Measurements from ENCODE around the gene PRICKLE1. TPM values are rescaled to one million over a fixed set of nuclear protein-coding genes. Genes with fewer than 3 reads are reported as not detected.

PRICKLE1 gene
- total RNA-seq, 1 experiment from 2014 or later = 14.1 TPM

DNA sequence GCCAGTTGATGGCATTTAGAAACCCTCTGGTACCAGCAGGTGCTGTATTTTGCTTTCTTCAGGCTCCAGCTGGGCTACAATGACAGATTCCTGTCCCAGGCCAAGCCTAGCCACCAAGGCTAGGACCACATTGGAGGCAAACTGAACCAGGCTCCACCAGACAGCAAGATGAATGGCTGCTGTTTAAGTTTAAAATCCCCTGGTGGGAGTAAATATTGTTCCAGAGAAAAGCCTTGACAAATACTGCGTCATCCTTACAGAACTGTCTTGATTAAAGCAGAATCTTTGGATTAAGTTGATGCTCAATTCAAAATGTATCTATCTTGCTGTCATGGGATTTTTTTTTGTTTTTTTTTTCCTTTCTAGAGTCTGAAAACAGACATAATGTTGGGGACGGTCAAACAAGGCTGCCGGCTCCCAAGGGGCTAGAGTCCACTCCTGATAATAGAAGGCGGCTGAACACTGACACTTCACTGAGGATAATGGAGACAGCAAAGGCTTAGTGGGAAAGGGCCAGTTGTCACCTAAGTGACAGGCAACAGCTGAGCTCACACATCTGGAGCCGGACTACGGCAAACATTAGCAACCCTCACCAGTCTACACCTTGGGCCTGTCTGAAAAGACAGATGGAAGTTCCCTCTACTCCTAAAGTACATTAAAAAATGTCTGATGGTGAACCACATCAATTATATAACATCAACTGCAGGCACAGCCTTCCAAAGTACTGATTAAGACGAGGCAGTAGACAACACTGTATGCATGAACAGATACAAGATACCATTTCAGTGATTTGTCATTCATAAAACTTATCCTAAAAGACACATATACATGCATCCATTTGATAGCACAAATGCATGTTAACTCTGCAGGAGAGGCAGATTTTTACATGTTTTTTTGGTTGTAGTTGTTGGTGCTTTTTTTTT lies 1.7 kb downstream of the PRICKLE1 start:
- TSS peak; percentile 29 for BruUV-seq (replicated peaks)
- TF ChIP-seq, protein P1, sequence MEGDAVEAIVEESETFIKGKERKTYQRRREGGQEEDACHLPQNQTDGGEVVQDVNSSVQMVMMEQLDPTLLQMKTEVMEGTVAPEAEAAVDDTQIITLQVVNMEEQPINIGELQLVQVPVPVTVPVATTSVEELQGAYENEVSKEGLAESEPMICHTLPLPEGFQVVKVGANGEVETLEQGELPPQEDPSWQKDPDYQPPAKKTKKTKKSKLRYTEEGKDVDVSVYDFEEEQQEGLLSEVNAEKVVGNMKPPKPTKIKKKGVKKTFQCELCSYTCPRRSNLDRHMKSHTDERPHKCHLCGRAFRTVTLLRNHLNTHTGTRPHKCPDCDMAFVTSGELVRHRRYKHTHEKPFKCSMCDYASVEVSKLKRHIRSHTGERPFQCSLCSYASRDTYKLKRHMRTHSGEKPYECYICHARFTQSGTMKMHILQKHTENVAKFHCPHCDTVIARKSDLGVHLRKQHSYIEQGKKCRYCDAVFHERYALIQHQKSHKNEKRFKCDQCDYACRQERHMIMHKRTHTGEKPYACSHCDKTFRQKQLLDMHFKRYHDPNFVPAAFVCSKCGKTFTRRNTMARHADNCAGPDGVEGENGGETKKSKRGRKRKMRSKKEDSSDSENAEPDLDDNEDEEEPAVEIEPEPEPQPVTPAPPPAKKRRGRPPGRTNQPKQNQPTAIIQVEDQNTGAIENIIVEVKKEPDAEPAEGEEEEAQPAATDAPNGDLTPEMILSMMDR (IDR thresholded peaks at IDR 0.05; ENCODE audit: unreplicated experiment) = no peak
- DNase-seq (ENCODE audit: unreplicated experiment) = no peak
- Mint-ChIP-seq H3K9me3 (ENCODE audit: unreplicated experiment) (no peaks in the 10 kb centered on the region), H3K4me1 (ENCODE audit: insufficient read depth, unreplicated experiment) (peaks cover 30% of the 10 kb centered on the region), H3K27me3 (ENCODE audit: insufficient read depth, unreplicated experiment) (no peaks in the 10 kb centered on the region), H3K4me3 (ENCODE audit: unreplicated experiment) (peak overlapping the region; percentile 81), H3K36me3 (ENCODE audit: insufficient read depth, unreplicated experiment) (peaks cover 7% of the 10 kb centered on the region), H3K27ac (ENCODE audit: low read depth, unreplicated experiment) (peak overlapping the region; percentile 8)
- intact Hi-C loops (cut with micrococcal nuclease) = loop anchor here (1.0 to 10.0 kb wide), 5 partner anchors 106 to 751 kb away; no protein-coding TSS in a partner anchor
- POLR2A ChIA-PET = interaction anchor here (0.6 to 1.4 kb wide), 12 partner anchors 16 to 751 kb away, joined by 3 to 6 read pairs (median 3); no protein-coding TSS in a partner anchor
- CTCF ChIA-PET = interaction anchor here (0.6 to 7.7 kb wide), 16 partner anchors 10 to 1052 kb away, joined by 3 to 53 read pairs (median 3); no protein-coding TSS in a partner anchor

DNA sequence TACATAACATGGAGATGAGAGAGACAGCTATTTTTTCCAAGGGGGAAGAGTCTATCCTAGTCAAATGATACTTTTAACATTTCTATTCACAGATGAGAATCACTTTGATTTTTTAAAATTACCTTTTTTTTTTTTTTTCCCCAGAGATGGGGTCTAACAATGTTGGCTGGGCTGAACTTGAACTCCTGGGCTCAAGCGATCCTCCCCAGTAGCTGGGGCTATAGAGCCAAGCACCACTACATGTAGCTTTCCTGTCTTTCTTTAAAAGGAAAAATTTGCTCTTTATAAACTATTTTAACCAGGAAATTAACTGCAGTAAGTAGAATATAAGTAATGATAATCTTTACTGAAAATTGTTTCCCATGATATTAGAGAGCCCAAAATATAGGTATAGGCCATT lies 3.3 kb downstream of the PRICKLE1 start:
- intact Hi-C loops (cut with micrococcal nuclease) = loop anchor here (5.0 to 10.0 kb wide), 3 partner anchors 104 to 219 kb away; no protein-coding TSS in a partner anchor
- Mint-ChIP-seq H3K27ac (ENCODE audit: low read depth, unreplicated experiment) (peak overlapping the region; percentile 44), H3K27me3 (ENCODE audit: insufficient read depth, unreplicated experiment) (no peaks in the 10 kb centered on the region), H3K36me3 (ENCODE audit: insufficient read depth, unreplicated experiment) (peaks cover 7% of the 10 kb centered on the region), H3K9me3 (ENCODE audit: unreplicated experiment) (no peaks in the 10 kb centered on the region), H3K4me1 (ENCODE audit: insufficient read depth, unreplicated experiment) (peaks cover 30% of the 10 kb centered on the region), H3K4me3 (ENCODE audit: unreplicated experiment) (no peak overlapping the region)
- CTCF ChIA-PET = interaction anchor here (0.6 to 7.7 kb wide), 12 partner anchors 12 to 791 kb away, joined by 3 to 46 read pairs (median 4); no protein-coding TSS in a partner anchor
- TF ChIP-seq, protein P1 (IDR thresholded peaks at IDR 0.05; ENCODE audit: unreplicated experiment) = no peak
- no peak for DNase-seq (ENCODE audit: unreplicated experiment)
- POLR2A ChIA-PET = interaction anchor here (0.5 to 1.4 kb wide), 3 partner anchors 199 to 376 kb away, joined by 3 to 4 read pairs (median 4); no protein-coding TSS in a partner anchor
- BruUV-seq (replicated peaks) = no TSS peak

DNA sequence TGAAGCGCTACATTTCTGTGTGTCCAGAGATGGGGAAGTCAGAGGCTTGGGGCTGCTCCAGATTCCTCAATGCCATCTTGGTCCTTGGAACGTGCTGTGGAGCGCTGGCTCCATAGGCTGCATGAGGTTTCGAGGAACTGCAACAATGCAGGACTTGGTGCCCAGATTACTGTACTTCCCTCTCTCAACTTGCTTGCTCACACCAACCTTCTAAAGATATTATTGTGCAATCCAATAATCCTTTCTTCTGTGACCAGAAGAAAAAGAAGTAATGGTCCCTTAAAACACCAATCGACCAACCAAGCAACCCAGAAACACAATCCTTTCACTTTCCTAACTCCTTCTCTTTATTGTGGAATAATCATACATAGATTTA lies 3.7 kb downstream of the PRICKLE1 start:
- Mint-ChIP-seq H3K4me3 (ENCODE audit: unreplicated experiment) (no peak overlapping the region), H3K4me1 (ENCODE audit: insufficient read depth, unreplicated experiment) (peaks cover 31% of the 10 kb centered on the region), H3K27ac (ENCODE audit: low read depth, unreplicated experiment) (peak overlapping the region; percentile 44), H3K36me3 (ENCODE audit: insufficient read depth, unreplicated experiment) (peaks cover 7% of the 10 kb centered on the region), H3K9me3 (ENCODE audit: unreplicated experiment) (no peaks in the 10 kb centered on the region), H3K27me3 (ENCODE audit: insufficient read depth, unreplicated experiment) (no peaks in the 10 kb centered on the region)
- ChIA-PET CTCF (interaction anchor here (0.6 to 7.7 kb wide), 10 partner anchors 12 to 792 kb away, joined by 3 to 46 read pairs (median 4); no protein-coding TSS in a partner anchor), POLR2A (interaction anchor here (0.5 kb wide), 1 partner anchor 376 kb away, joined by 3 read pairs; no protein-coding TSS in a partner anchor)
- no TSS peak for BruUV-seq (replicated peaks)
- DNase-seq (ENCODE audit: unreplicated experiment) = no peak
- TF ChIP-seq, protein P1 (IDR thresholded peaks at IDR 0.05; ENCODE audit: unreplicated experiment) = no peak
- intact Hi-C loops (cut with micrococcal nuclease) = loop anchor here (5.0 to 10.0 kb wide), 3 partner anchors 104 to 219 kb away; no protein-coding TSS in a partner anchor
